HUDEP-2 (cell line): ENCODE results near the gene PDX1.

ENCODE experiments used
- DNase-seq, 76 experiments: peaks; one replicate each; lab custom pipeline; 2025; ENCODE audit not compliant: unreplicated experiment in 76 of 76; lab: John Stamatoyannopoulos, UW

Gene PDX1

DNA sequence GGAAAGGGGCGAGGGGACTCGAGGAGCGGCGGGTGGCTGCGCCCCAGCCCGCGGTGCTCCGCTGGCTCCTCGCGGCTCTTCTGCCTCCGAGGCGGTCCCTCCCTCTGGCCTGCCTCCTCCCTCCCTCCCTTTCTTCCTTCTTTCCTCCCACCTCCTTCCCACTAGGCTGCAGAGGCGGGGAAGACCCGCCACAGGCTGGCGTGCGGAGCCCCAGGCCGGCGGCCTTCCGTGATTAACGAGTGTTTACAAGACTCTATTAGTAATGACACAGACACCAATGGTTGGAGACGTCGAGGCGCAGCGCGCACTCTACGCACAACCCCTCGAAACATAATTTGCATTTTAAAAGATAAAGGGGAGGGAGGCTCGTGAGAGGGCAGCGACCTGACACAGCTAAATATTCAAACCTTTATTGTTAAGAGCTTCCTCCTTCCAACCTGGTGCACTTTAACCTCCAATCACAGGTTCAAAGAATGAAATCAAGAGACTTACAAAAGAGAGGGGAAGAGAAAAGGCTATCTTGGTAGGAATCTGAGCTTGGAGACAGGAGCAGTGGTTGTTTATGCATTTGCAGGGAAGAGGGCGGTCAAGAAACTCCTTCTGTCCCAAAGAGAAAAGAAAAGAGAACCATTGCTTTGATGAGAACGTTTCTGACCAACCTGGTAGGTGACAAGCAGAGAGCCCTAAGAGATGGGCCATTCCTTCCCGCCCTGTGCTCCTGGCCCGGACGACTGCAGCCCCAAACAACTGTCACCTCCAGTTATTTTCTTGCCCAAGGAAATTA lies 49.5 kb downstream of the PDX1 start, which contains the start of gene CDX2:
CDX2 (minus strand) TSS at position 234 of the 784 bp plus-strand sequence. CDS start 309 bp downstream, outside the sequence.
- no peak for DNase-seq

GRCh38 chr13:27969866-27970229 lies 50.0 kb downstream of the PDX1 start:
- no peak for DNase-seq

DNA sequence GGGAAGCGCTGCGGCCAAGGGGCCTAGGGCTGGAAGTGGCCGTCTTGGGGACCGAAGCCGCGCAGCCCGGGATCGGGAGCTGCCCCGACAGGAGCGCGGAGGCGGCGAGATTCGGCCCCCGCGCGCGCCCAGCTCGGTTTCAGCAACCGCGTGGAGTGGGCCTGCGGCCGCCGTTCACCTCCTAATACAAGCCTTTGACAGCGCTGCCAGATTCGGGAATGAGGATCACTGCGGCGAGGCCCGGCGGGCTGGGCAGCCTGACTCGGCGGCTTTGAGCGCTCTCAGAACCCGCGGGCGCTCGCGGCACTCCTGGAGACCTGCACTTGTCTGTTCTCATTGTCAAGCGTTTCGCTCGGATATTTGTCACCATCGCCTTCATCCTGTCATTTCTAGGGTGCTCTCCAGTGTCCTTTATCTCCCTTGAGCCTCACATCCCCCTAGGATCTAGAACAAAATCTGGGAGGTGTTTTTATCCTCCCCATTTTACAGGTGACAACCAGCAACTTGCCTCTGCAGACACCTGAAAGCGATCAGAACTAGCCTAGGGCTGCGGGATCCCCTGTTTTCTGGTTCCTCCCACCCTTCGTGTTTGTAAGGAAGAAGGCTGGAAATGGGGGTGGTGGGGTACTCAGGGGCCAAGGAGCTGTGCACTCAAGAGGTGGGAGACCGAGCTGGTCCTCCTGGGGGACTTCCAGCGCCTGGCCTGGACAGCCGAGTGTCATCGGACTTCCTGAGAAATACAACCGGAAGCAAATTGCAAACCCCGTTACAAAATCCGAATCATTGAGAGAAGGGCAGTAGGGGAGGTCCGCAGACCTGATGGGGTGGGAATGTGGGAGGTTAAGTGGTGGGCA lies 50.8 kb downstream of the PDX1 start:
- no peak for DNase-seq

DNA sequence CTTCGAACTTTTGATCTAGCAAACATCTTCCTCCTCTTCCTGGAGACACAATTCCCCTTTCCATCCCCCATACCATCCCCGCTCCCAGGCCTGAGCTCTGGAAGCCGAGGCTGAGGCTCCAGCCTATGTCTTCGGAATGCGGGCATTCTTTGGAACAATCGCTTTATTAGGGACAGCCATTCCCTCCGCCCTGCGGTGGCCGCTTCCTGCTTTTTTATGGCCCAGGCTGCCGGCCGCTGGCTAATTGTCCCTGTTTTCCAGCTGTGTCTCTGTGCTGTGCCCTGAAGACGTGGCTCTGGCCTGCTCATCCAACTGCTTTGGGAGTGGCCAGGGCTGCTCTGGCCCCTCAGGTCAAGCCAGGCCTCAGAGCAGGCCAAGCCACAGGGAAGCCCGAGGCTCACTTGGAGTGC lies 51.4 kb downstream of the PDX1 start:
- DNase-seq, result no peak

GRCh38 chr13:27971776-27972477 lies 52.1 kb downstream of the PDX1 start:
- DNase-seq, result no peak

- no peak for DNase-seq
Measured at GRCh38 chr13:27972478-27972820, 52.6 kb downstream of the PDX1 start.

DNA sequence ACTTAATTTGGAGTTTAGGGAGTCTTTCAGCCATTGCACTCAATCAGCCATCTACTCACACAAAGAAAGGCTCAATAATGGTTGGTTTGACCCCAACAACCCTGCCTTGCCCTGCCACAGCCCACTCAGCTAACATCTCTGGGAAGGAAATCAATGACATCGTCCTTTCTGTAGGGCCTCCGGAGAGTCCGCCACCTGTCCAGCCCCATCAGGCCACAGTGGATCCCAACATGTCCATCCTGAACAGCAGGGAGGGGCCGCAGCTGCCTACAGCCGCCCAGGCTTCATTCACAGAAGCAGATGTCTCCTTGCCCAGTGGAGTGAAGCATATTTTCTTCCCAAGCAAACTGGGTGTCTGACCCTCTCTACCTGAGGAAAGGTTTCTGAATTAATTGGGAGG lies 53.5 kb downstream of the PDX1 start:
- DNase-seq, result no peak

DNA sequence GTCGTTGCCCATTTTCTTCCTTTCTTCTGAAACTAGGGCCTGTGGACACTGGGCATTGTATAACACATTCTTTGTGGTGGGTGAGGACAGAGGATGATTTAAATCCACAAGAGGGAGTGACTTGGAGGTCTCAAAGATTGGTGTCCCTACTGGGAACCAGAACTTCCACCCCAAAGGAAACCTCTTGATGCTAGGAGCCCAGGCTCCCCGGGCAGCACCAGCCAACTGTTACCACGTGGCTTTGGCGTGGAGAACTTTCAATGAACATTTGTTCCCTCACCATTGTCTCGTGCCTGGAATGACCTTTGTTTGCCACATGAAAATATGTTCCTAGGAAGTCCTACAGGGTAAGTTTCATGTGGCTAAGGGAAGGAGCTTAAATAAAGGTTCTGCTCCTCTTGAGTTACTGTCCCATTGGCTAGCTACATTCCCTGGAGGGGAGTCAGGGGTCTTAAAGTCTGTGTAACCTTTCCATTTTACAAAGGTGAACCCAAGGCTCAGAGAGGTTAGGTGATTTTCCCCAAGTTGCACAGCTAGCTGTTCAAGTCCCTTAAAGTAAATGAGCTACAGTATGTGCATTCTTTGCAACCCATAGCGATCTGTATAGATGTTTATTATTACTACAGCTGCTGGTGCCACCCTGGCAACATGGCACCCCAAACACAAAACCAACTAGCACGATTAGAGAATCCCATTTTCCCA lies 54.3 kb downstream of the PDX1 start:
- DNase-seq, result no peak
